GM12801 (cell line): ENCODE results near the gene ARMH3.

ENCODE experiments used
- TF ChIP-seq, protein P1 (sequence below): IDR thresholded peaks from one replicate; pipeline ENCODE4 v1.5.1; 2011; ENCODE audit warnings: control low read depth; ENCODE audit not compliant: insufficient read length; ENCODE audit errors: extremely low read depth

The ARMH3 gene

DNA sequence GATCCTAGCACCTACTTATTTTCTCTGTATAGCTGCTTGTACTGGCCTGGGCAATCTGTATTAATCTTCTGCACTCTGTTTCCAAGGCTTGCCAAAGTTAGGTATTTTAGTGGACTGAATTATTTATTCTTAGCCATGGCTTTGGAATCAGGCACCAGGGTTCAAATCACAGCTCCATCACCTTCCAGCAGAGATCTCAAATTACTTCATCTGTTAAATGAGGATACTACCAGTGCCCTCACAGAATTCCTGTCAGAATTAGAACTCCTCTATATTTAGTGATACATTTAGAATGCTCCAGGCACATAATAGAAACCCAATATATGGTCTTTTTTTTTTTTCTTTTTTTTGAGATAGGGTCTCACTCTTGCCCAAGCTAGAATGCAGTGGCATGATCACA is 17.6 kb downstream of the ARMH3 start:
- TF ChIP-seq, protein P1, sequence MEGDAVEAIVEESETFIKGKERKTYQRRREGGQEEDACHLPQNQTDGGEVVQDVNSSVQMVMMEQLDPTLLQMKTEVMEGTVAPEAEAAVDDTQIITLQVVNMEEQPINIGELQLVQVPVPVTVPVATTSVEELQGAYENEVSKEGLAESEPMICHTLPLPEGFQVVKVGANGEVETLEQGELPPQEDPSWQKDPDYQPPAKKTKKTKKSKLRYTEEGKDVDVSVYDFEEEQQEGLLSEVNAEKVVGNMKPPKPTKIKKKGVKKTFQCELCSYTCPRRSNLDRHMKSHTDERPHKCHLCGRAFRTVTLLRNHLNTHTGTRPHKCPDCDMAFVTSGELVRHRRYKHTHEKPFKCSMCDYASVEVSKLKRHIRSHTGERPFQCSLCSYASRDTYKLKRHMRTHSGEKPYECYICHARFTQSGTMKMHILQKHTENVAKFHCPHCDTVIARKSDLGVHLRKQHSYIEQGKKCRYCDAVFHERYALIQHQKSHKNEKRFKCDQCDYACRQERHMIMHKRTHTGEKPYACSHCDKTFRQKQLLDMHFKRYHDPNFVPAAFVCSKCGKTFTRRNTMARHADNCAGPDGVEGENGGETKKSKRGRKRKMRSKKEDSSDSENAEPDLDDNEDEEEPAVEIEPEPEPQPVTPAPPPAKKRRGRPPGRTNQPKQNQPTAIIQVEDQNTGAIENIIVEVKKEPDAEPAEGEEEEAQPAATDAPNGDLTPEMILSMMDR, result no peak

DNA sequence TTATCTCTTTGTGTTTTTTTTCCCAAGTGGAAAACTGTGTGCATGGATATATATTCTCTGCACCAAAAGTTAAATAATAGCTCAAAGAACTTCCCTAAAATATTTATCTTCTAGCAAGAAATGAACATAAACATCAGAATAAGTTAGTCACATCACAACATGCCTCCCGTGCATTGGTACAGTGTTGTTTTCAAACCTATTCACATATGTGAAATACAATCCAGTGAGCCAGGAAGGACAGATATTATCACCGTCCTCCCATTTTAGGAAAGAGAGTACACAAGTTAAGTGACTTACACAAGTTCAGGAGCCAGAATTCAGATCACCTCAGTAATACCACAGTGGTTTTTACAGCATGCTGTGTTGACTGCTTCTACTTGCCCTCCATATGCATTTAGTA is 22.2 kb downstream of the ARMH3 start:
- TF ChIP-seq, protein P1, result no peak

DNA sequence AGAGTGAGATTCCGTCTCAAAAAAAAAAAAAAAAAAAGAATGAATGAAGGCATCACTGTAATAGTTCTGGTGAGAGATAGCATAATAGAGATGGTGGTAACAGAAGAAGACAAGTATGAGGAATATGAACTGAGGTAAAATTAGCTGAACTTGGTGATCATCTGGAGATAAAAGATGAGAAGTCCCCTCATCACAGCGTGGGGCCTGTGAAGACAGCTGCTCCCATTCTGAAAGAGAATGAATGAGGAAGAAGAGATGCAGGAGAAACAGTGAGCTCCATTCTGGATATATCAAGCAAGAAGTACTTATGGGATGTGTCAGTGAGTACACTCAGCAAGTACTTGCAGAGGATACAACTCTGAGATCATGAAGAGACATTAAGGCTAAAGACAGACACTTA is 28.7 kb downstream of the ARMH3 start:
- TF ChIP-seq, protein P1, result no peak

DNA sequence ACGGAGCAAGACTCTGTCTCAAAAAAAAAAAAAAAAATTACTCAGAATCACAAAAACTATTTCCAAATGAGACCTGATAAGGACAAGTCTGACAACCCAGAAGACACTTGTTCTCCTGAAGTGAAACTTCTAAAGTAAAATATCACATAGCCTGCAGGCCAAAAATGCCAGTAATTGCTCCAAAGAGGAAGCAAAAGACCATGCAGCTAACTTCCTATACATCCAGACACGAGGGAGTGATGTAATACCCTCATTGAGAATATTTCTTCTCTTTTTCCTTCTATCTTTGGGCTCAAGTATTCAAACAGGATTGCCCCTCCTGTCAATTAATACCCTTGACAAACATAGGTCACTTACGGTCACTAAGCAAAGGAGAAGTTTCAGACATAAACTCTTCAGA is 31.2 kb downstream of the ARMH3 start:
- TF ChIP-seq, protein P1, result no peak

DNA sequence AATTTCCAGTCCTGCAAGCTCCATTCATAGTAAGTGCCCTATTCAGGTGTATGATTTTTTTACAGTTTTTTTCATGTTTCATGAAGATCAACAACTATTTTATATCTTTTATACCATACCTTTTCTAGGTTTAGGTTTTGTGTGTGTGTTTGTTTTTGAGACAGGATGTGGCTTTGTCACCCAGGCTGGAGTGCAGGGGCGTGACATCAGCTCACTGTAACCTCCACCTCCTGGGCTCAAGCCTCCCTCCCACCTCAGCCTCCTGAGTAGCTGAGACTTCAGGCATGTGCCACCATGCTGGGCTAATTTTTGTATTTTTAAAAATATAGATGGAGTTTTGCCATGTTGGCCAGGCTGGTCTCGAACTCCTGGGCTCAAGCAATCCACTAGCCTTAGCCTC is 35.0 kb downstream of the ARMH3 start:
- TF ChIP-seq, protein P1, result no peak

DNA sequence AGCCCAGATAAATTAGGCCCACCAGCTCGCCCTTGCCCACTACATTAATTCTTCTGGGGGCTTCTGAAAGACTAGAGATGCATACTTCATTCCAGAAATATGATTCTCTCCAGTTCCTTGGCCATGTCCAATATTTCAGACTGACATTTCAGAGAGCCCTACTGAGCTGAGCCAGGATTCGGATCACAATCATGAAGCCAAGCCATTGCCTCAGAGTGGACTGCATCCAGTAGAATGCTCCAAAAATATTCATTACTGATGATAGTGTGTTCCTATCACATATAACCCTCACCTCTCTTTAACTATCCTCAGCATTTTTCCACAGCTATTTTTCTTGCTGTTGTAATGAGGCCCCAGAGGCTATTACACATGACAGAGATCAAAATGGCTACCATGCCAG is 38.7 kb downstream of the ARMH3 start:
- TF ChIP-seq, protein P1, result no peak

DNA sequence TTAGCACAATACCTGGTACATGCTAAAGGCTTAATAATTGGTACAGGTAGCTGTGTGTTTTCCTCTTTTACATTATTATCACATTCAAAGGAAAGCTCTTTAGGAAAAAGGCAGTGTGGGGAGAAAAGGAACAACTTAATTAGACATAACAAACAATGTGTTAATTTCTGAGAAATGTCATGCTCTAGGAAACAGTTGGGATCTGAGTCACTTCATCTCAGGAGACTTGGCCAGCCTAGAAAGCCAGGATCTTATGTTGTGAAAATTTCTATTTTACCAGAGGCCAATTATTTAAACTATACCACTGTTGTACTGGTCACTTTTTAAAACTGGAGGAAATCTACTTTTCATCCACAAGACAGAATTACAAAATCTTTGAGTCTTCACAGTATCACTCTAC is 39.6 kb downstream of the ARMH3 start:
- TF ChIP-seq, protein P1, result no peak

DNA sequence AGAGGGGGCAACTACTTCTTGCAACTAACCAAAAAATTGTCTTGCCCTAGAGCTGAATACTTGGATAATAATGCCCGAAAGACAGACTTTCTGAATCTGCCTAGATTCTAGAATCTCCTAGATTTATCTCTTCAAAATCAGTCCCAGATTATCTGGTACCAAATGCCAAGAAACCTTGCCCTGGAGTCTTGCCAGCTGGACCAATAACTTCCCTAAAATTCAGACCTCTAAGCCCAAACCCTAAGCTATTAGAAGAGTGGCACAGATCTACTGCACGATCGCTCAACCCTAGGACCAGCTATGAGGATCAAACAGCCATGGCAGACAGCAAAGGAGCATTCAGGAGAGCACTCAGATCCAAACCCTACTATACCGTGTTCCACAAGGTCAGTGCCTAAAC is 45.0 kb downstream of the ARMH3 start:
- TF ChIP-seq, protein P1, result no peak
